Neural progenitor cell (in vitro differentiated cells): ENCODE data around the gene FGF9. TPM values are rescaled to one million over a fixed set of nuclear protein-coding genes. Genes with fewer than 3 reads are reported as not detected.

ENCODE experiments used
- DNase-seq: peaks from one replicate; pipeline ENCODE4 v3.0.0-alpha.2; 2016; ENCODE audit warnings: low spot score
- H2AFZ ChIP-seq: fragments of 200-600 bp; sonication (generic); replicated peaks from 2 replicates; pipeline ENCODE4 v1.6.1; 2016; ENCODE audit warnings: antibody characterized with exemption
- H3F3A ChIP-seq: fragments of 200-600 bp; sonication (generic); 2 replicates; pipeline ENCODE4 v1.6.1; 2016; ENCODE audit warnings: antibody characterized with exemption, low read depth
- H3K27ac ChIP-seq: fragments of 200-600 bp; sonication (generic); 2 replicates; pipeline ENCODE4 v1.5.1; 2016; ENCODE audit warnings: mild to moderate bottlenecking
- H3K27me3 ChIP-seq: fragments of 200-600 bp; sonication (generic); 2 replicates; pipeline ENCODE4 v1.6.1; 2016; ENCODE audit warnings: mild to moderate bottlenecking, moderate library complexity
- H3K36me3 ChIP-seq: fragments of 200-600 bp; sonication (generic); 2 replicates; pipeline ENCODE4 v1.5.1; 2016
- H3K4me1 ChIP-seq: fragments of 200-600 bp; sonication (generic); 2 replicates; pipeline ENCODE4 v1.6.1; 2016; ENCODE audit warnings: mixed run types
- H3K4me2 ChIP-seq: fragments of 200-600 bp; sonication (generic); 2 replicates; pipeline ENCODE4 v1.6.1; 2016
- H3K4me3 ChIP-seq: fragments of 200-600 bp; sonication (generic); 2 replicates; pipeline ENCODE4 v1.5.1; 2016
- H3K79me2 ChIP-seq: fragments of 200-600 bp; sonication (generic); 2 replicates; pipeline ENCODE4 v1.6.1; 2016; ENCODE audit warnings: low read depth
- H3K9ac ChIP-seq: fragments of 200-600 bp; sonication (generic); 2 replicates; pipeline ENCODE4 v1.6.1; 2016
- H3K9me3 ChIP-seq: fragments of 200-600 bp; sonication (generic); 2 replicates; pipeline ENCODE4 v1.5.1; 2016; ENCODE audit warnings: low read depth
- H4K20me1 ChIP-seq: fragments of 200-600 bp; sonication (generic); 2 replicates; pipeline ENCODE4 v1.6.1; 2016; ENCODE audit warnings: low read depth
- H3K27ac Mint-ChIP-seq: 3 replicates; pipeline ENCODE4 v1.8.0; 2021; ENCODE audit warnings: mixed read lengths
- H3K27me3 Mint-ChIP-seq: 2 replicates; pipeline ENCODE4 v1.8.0; 2022; ENCODE audit warnings: low read depth, mild to moderate bottlenecking, inconsistent platforms, moderate library complexity, mixed read lengths; ENCODE audit not compliant: insufficient read depth
- H3K36me3 Mint-ChIP-seq: 3 replicates; pipeline ENCODE4 v1.8.0; 2021; ENCODE audit warnings: mixed read lengths
- H3K4me1 Mint-ChIP-seq: 3 replicates; pipeline ENCODE4 v1.8.0; 2021; ENCODE audit warnings: mixed read lengths
- H3K4me3 Mint-ChIP-seq: 3 replicates; pipeline ENCODE4 v1.8.0; 2021; ENCODE audit warnings: mild to moderate bottlenecking, moderate library complexity, mixed read lengths
- H3K9me3 Mint-ChIP-seq: 3 replicates; pipeline ENCODE4 v1.8.0; 2020; ENCODE audit warnings: mixed read lengths
- CTCF ChIP-seq: fragments of 200-600 bp; sonication (generic); IDR thresholded peaks from 2 replicates; pipeline ENCODE4 v1.5.1; 2017; ENCODE audit warnings: antibody characterized with exemption, mild to moderate bottlenecking
- EZH2 ChIP-seq: fragments of 200-600 bp; sonication (generic); IDR thresholded peaks from 2 replicates; pipeline ENCODE4 v1.6.1; 2017; ENCODE audit warnings: antibody characterized with exemption, mild to moderate bottlenecking, moderate library complexity
- EZH2phosphoT487 ChIP-seq: fragments of 200-600 bp; sonication (generic); IDR thresholded peaks from 2 replicates; pipeline ENCODE4 v1.6.1; 2017; ENCODE audit warnings: antibody characterized with exemption
- total RNA-seq: library from RNA; depleted of rRNA; stranded (reverse); fragments of >200 nt; gene quantifications from 2 replicates; pipeline ENCODE4 v1.2.3, GENCODE V29; 2015; ENCODE audit warnings: low replicate concordance

Gene FGF9
- total RNA-seq, 1 donor from 2014 or later: 2.1 TPM

GRCh38 chr13:21659087-21659486, 11.8 kb upstream of the FGF9 start:
- TF ChIP-seq CTCF (no peak), EZH2 (no peak), EZH2phosphoT487 (no peak)
- H3F3A ChIP-seq: no peaks in the 10 kb centered on the region
- H3K27ac ChIP-seq: no peak overlapping the region
- H3K4me3 ChIP-seq: no peak overlapping the region
- no peaks in the 10 kb centered on the region for H3K27me3 ChIP-seq
- Mint-ChIP-seq H3K27ac (no peak overlapping the region), H3K9me3 (peaks cover 19% of the 10 kb centered on the region), H3K4me1 (no peaks in the 10 kb centered on the region), H3K36me3 (peaks cover 3% of the 10 kb centered on the region), H3K4me3 (no peak overlapping the region), H3K27me3 (peaks cover 2% of the 10 kb centered on the region)
- H2AFZ ChIP-seq: no peak overlapping the region
- H3K9me3 ChIP-seq: peaks cover 14% of the 10 kb centered on the region
- no peak for DNase-seq
- H4K20me1 ChIP-seq: no peaks in the 10 kb centered on the region
- no peak overlapping the region for H3K9ac ChIP-seq
- H3K36me3 ChIP-seq: no peaks in the 10 kb centered on the region
- no peak overlapping the region for H3K4me2 ChIP-seq
- H3K79me2 ChIP-seq: no peaks in the 10 kb centered on the region
- H3K4me1 ChIP-seq: no peaks in the 10 kb centered on the region

DNA sequence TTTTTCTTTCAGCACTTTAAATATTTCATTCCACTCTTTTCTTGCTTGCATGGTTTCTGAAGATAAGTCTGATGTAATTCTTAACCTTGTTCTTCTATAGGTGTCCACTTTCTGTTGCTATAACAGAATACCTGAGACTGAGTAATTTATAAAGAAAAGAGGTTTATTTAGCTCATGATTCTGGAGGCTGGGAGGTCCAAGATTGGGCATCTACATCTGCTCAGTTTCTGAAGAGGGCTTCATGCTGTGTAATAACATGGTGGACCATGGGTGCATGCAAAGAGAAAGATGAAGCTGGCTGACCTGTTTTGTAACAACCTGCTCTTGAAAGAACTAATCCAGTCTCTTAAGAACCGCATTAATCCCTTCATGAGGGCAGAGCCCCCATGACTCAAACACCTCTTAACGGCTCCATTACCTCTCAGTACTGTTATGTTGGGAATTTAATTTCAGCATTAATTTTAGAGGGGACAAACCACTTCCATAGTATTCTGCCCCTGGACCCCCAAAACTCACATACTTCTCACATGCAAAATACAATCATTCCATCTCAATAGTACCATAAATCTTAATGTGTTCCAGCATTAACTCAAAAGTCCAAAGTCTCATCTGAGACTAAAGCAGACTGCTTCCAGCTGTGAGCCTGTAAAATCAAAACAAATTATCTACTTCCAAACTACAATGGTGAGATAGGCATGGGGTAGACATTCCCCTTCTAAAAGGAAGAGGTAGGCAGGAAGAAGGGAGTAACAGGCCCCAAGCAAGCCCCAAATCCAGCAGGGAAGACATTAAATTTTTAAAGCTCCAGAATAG, 9.6 kb upstream of the FGF9 start:
- H3K36me3 Mint-ChIP-seq: peaks cover 3% of the 10 kb centered on the region
- no peaks in the 10 kb centered on the region for H3K4me1 Mint-ChIP-seq
- H3K27ac Mint-ChIP-seq: no peak overlapping the region
- no peak overlapping the region for H3K27ac ChIP-seq
- peaks cover 3% of the 10 kb centered on the region for H3K27me3 ChIP-seq
- no peaks in the 10 kb centered on the region for H3F3A ChIP-seq
- H2AFZ ChIP-seq: no peak overlapping the region
- no peaks in the 10 kb centered on the region for H3K79me2 ChIP-seq
- no peak overlapping the region for H3K4me3 Mint-ChIP-seq
- no peak overlapping the region for H3K9ac ChIP-seq
- H3K4me2 ChIP-seq: no peak overlapping the region
- peaks cover 1% of the 10 kb centered on the region for H3K9me3 ChIP-seq
- no peaks in the 10 kb centered on the region for H4K20me1 ChIP-seq
- no peaks in the 10 kb centered on the region for H3K36me3 ChIP-seq
- H3K9me3 Mint-ChIP-seq: peaks cover 12% of the 10 kb centered on the region
- H3K4me1 ChIP-seq: no peaks in the 10 kb centered on the region
- TF ChIP-seq CTCF (no peak), EZH2 (no peak), EZH2phosphoT487 (no peak)
- no peak overlapping the region for H3K4me3 ChIP-seq
- peaks cover 2% of the 10 kb centered on the region for H3K27me3 Mint-ChIP-seq
- DNase-seq: no peak

- H3K27me3 ChIP-seq: peaks cover 22% of the 10 kb centered on the region
- H3K9ac ChIP-seq: no peak overlapping the region
- no peak overlapping the region for H3K4me2 ChIP-seq
- no peaks in the 10 kb centered on the region for H3K4me1 ChIP-seq
- Mint-ChIP-seq H3K4me3 (no peak overlapping the region), H3K9me3 (peaks cover 9% of the 10 kb centered on the region), H3K27ac (no peak overlapping the region), H3K36me3 (peaks cover 3% of the 10 kb centered on the region), H3K27me3 (peaks cover 6% of the 10 kb centered on the region), H3K4me1 (peaks cover under 1% of the 10 kb centered on the region)
- no peaks in the 10 kb centered on the region for H4K20me1 ChIP-seq
- no peaks in the 10 kb centered on the region for H3K79me2 ChIP-seq
- no peak overlapping the region for H3K4me3 ChIP-seq
- no peaks in the 10 kb centered on the region for H3K36me3 ChIP-seq
- H3F3A ChIP-seq: peaks cover 2% of the 10 kb centered on the region
- no peak overlapping the region for H2AFZ ChIP-seq
- DNase-seq: no peak
- TF ChIP-seq CTCF: no peak
- TF ChIP-seq EZH2: no peak
- no peak overlapping the region for H3K27ac ChIP-seq
- no peaks in the 10 kb centered on the region for H3K9me3 ChIP-seq
Observed at GRCh38 chr13:21663197-21663596, 7.7 kb upstream of the FGF9 start.
